GM19240 (cell line): ENCODE measurements around the gene KRT32.

Experiments
- DNase-seq: peaks from one replicate; pipeline ENCODE4 v3.0.0; 2011; ENCODE audit warnings: low spot score; ENCODE audit not compliant: insufficient read length

The KRT32 gene

DNA sequence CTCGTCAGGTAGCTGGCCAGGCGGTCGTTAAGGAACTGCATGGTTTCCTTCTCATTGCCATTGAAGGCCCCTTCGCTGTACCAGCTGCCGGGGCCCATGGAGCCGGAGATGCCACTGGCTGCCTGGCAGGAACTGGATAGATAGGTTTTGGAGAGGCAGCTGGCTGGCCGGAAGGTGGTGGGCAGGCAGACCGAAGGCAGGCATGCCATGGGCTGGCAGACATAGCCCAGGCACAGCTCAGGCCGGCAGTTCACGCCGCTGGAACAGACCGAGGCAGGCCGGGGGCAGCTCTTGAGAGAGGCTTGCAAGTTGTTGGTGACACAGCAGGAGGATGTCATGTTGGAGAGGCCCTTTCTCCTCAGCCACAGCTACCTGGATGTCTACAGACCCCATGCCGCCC lies at the start of gene KRT32:
KRT32 (minus strand) TSS at position 399 of the 400 bp plus-strand sequence; CDS start at position 338, 61 bp downstream.
- no peak for DNase-seq

GRCh38 chr17:41516830-41517283 lies 49.7 kb upstream of the KRT32 start:
- DNase-seq, result no peak

DNA sequence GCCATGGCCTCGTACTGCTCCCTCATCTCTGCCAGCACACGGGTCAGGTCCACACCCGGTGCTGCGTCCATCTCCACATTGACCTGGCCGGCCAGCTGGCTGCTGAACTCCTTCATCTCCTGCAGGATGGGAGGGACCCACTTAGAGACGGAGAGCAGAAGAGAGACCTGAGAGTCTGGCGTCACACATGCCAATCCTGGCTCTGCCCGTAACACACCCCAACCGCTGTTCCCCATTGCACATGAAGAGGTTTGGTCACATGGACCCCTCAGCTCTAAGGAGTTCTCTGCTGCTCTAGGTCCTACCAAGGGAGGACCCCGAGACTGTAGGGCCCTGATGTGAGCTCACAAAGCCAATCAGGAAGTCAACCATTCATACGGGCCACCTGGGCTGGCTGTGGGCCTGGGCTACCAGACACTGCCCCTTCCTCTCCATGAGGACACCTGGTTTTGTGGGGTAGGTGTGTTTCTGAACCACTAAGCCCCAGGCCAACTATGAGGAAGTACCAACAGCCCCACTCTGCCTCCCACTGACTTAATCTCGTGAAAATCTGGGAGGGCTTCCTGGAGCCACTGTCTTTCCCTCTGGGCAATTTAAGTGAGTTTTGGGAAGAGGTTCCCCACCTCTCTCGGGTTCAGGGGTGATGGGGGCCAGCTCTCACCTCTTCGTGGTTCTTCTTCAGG lies 49.1 kb upstream of the KRT32 start:
- no peak for DNase-seq

DNA sequence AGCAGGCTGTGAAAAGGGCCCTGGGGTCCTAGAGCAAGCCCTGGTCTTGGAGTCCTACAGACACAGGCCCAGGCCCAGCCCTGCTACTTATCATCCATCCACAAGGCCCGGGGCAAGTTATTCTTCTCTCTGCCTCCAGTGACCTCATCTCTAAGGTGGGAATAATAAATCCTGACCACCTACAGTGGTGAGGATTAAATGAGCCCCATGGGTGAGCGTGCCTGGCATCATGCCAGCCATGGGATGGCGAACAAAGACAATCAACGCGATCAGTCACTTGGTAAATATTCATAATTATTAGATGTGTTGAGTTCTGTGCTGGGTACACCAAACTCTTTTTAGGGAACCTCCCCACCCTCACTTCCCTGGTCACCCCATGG lies 46.0 kb upstream of the KRT32 start:
- DNase-seq, result no peak

DNA sequence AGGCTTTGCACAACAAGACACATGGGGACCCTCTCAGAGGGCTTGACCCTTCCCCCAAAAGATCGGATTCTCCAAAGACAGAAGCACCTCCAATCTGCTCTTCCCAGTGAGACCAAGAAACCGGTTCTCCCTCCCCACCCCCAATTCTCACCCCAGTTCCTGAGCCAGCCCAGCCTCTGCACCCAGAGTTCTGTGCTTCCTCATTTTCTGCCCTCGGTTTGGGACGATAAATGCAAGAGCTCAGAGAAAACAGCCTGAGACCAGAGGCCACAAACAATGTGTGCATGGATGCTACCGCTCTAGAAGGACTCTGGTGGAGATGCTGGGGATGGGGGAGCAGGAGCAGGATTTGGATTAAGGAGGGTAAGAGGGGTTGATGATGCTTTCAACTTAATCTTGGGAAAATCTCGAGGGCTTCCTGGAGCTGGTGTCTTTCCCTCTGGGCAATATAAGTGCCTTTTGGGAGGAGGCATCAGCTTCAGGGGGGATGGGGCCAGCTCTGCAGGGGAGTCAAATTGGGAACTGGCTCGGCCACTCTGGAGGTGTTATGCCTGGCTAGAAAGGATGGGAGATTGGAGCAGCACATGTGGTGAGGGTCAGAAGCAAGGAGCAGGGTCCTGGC lies 45.5 kb upstream of the KRT32 start:
- DNase-seq, result no peak

DNA sequence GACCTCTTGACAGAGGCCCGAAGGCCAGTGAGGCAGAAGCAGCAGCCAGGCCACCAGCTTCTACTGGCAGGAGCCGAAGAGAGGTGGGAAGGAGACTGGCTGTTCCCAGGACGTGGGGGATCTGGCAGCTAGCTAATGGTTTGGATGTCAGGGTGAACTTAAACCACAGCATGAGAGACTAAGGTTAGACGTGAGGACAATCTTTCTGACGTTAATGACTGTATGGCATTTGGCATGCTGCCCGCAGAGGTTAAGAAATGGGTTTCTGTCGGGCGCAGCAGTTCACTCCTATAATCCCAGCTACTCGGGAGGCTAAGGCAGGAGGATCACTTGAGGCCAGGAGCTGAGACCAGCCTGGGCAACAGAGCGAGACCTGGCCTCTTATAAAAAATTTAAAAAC lies 44.5 kb upstream of the KRT32 start:
- DNase-seq, result no peak

DNA sequence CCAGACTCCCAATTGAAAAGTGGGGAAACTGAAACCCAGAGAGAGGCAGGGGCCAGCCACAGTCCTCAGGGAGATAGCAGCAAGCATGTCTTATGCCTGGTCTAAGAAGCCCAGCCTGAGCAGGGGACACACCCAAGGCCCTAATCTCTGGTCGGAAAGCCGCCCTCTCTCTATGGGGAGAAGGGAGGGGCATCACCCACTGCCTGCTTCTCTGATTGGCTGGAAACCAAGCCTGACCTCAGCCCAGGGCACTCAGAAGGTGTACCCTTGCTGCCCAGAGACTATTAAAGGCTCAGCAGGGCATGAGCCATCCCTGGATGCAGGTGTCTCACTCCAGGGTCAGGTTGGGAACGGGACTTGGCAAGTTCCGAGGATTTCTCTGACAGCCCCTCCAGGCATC lies 43.9 kb upstream of the KRT32 start:
- DNase-seq, result no peak

DNA sequence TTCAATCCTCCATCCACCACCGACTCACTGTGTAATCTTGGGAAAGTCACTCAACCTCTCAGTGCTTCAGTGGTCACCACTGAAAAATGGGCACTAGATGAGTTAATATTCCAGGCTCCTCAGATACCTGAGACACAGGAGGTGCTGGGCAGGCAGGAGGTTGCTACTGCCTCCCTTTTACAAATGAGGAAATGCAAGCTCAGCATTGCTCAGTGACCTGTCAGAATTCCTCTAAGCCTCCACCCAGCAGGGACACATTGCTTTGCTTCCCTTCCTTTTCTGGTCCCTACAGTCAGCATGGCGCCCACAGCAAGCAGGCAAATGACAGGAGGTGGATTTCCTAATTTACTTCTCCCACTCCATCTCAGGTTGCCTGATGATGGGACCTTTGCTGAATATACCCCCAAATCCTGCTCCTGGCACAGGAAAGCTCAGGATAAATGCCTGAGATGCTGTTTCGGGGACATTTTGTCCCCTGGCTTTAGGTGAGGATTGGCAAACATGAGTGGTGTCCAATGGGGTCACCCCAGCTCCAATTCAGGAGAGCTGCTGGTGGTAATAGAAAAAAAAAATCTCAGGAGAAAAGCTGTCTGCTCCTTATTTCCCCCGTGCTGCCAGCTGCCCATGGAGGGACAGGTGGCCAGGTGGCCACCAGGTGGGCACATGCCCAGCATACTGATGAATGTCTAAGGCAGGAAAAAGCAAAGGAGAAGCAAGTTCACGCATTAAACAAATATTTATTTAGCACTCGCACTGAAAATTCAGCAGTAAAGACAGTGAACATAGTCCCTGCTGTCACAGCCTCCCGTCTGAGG lies 43.3 kb upstream of the KRT32 start:
- DNase-seq, result no peak

DNA sequence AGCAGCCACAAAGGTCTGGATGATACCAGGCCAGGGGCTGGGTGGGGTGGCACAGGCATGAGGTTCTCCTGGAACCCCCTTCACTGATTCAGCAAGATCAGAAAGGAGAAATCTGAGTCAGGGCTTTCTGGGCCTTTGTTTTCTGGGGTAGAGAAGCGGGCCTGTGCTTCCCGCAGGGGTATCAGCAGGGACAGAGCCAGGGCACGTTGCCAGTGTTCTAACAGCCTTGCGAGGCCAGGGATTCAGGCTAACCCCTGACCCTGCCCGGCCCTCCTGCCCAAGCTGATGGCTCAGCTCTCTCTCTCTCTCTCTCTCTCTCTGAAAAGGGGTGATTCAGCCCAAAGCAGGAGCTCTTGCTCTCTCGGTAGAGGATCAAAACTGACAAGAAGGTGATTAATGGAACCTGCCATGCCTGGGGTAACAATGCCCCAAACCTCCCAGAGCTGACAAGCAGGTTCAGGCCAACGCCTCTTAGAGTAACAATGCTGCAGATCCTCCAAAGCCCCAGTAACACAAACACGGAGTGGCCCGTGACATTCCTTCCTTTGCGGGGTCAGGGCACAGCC lies 40.2 kb upstream of the KRT32 start:
- no peak for DNase-seq

DNA sequence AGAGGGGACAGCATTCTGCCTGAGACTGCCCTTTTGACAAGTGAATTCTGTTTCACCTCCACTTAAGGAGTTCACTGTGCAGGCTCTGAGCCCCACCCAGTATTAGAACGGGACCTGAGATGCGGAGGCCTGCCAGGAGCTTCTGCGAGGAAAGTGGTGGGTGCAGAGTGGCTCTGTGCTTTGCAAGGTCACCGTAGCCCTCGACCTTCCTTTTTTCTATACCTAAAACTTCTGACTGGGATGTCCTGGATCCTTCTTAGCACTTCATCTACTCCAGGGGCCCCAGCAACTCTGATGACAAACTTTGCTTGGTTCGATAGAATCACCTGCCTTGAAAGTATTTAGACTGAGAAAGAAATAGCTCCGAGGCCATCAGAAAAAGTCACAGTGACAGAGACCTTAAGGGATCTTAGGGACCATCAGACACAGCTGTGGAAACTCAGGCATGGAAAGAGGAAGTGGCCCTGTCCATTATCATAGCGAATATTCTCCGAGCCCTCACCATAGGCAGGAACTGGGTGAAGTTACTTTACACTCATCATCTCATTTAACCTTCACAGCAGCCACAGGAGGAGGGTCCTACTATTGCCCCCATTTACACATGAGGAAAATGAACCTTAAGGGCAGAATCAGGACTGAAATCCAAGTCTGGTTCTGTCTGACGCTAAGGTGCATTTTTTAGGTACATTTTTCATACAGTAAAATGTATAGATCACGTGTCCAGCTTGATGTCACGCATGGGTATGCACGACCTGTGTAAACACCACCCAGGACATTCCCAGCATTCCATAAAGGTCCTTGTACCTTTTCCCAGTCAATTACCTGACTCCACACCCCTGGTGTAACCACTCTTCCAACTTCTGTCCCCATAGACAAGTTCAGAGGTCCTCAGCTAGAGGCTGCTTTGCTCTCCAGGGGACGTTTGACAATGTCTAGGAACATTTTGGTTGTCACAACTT lies 38.9 kb upstream of the KRT32 start:
- DNase-seq, result no peak

- DNase-seq, result no peak
Observed at GRCh38 chr17:41505007-41505808, 38.0 kb upstream of the KRT32 start, which contains the start of gene KRT13. Gene KRT13 (minus strand): TSS chr17:41505612. CDS start chr17:41505550, 62 bp downstream.

DNA sequence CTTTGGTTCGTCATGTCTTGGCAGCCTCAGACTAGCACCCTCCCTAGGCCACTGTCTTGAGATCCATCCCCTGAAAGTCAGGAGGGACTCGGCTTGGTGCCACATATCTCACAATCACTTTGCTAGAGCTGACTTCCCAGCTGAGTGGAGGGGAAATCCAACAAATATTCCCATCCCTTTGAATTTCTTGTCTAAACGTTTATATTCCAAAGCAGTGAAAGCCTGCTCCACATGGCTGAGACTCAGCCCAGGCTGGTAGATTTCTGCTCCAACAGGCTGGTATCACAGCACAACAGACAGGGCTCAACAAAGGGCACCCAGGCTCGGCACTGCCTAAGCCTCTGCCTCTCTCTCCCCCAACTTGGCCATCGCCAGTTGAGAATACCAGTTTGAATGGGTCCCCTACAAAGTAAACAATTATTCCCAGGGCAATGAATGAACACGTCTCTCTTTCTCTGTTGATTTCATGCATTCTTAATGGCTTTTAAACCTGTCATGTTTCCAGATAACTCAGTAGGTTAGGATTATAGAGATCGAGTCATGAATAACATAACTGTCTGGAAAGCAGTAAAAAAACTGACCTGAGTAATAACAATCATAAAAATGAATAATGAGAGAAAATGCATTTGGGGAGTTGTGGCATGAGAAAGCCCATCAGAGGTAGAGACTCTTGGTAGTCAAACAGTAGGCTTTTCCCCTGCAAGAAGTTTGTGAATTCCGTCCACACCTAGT lies 37.2 kb upstream of the KRT32 start:
- DNase-seq, result no peak

GRCh38 chr17:41503202-41503601 lies 36.0 kb upstream of the KRT32 start:
- no peak for DNase-seq

DNA sequence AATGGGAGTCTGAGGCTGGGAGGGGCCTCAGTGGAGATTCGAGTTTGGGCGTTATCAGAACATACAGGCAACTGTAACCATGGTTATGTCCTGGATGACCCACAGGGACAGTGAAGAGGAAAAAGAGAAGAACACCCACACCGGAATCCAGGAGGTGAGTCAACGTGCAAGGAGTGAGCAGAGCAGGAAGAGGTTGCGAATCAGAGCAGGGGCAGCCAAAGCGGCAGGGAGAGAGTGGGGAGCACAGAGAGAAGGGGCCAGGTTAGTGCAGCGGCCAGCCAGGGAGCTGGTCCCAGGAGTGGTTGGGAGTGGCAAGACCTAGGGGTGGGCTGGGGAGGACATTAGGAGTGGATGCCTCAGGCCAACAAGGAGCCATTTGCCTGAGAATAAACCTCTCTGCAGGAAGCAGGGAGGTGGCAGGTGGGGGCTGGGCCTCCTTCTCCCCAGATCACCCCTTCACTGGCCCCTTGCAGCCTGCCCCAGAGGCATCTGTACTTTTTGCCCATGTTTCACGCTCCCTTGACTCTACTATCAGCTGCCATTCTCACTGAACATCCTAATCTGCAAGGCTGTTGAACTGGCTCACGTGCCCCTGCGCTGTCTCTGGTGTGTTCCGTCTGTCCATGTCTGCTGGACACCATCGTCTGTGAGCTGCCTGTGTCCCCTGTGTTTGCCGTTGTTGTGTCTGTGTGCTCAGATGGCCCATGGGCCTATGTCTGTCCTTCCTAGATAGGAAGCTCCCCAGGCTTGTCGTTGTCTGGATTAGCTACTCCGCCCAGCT lies 33.1 kb upstream of the KRT32 start:
- DNase-seq, result no peak

- DNase-seq, result no peak
Observed at GRCh38 chr17:41499714-41500113, 32.5 kb upstream of the KRT32 start.

GRCh38 chr17:41498276-41498675 lies 31.1 kb upstream of the KRT32 start:
- DNase-seq, result no peak

DNA sequence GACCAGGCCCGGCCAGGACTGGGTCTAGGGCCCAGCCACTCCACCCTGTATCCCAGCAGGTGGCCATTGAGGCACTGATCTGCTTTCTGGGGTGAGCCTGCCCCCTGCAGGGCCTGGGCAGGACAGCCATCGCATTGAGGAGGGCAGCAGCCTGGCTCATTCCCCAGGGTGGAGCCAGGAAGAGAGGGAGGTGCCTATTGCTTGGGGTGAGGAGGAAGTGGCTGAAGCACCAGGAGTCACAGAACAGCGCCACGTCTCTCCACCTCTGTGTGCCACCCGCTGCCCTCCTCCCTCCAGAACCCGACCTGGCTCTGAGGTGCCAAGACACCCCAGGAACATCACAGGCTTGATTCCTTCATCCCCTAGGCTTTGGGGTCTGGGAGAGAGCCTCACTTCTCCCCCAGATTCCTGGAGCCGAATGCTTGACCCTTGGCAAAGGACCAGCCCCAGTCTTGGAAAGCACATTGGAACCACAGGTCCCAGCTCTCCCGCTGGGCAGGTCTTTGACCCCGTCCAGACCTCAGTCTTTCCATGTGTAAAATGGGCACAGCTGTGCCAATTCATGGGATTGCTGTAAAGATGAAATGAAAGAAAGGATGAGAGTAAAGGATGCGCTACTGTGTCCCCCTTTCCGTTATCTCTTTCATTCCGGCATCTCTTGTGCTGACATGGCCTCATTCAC lies 29.8 kb upstream of the KRT32 start:
- peak; percentile 51 for DNase-seq

GRCh38 chr17:41494524-41494923 lies 27.3 kb upstream of the KRT32 start:
- DNase-seq, result no peak
